Breast epithelium (tissue), 3 donors: Measurements from ENCODE around the gene KCNK5.

Source experiments
- CTCF ChIP-seq, 3 donors: fragments of 450-650 bp; IDR thresholded peaks; one replicate each; pipeline ENCODE4 v1.5.1; 2016 to 2017; ENCODE audit warnings: antibody characterized with exemption in 3 of 3, mild to moderate bottlenecking in 3 of 3, moderate library complexity in 3 of 3
- POLR2AphosphoS5 ChIP-seq, 3 donors: sonication (generic); formaldehyde crosslinking; IDR thresholded peaks; one replicate each; pipeline ENCODE4 v1.6.1; 2017; ENCODE audit warnings: antibody characterized with exemption in 3 of 3

- TF ChIP-seq CTCF (IDR thresholded peaks at IDR 0.05) (no peak), POLR2AphosphoS5 (IDR thresholded peaks at IDR 0.05) (no peak)
Measured at GRCh38 chr6:39214846-39215639, 14.2 kb downstream of the KCNK5 start.
